HG02763 (cell line): ENCODE measurements around the gene RIPOR2.

ENCODE experiments used
- ATAC-seq: cut with Tn5 transposase; IDR thresholded peaks from one replicate; pipeline ENCODE4 v1.9.1; 2021; ENCODE audit warnings: mild to moderate bottlenecking, moderate library complexity; ENCODE audit not compliant: unreplicated experiment

RIPOR2 gene

DNA sequence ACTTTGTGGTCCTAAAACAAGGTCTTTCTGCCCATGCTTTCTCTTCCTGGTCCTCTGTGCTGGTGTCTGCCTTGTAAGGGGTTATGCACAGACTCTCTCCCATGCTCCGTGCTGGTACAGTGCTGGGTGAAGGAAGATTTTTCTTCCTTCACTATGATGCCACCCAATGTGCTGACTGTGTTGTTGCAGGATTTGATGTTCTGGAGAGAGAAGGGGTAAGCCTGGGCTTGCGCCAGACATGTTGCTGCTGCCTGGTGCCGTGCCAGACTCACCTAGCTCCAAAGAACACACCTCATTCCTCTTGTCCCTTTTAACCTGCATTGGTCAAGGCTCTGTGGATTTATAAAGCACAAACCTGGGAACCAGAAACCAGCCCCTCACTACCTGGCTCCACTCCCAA lies 108.6 kb downstream of the RIPOR2 start:
- ATAC-seq = no peak

- no peak for ATAC-seq
Measured at GRCh38 chr6:24825130-24825630, 110.6 kb downstream of the RIPOR2 start.

- no peak for ATAC-seq
Measured at GRCh38 chr6:24824142-24824938, 111.4 kb downstream of the RIPOR2 start.

DNA sequence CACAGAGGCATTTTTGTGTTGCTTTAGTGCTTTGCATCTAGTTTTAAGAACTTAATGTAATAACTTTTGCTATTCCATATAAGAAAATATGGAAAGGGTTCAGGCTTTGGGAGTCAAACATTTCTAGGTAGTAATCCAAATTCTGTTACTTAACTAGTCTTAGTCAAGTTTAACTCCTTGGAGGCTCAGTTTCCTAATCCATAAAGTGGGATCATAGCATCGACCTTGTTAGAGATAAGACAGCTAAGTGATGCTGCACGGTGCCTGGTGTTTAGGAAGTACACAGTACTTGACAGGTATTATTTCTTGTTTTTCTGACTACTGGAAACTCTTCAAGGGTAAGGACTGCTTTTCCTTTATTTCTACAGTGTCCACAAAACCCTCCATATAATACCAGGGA lies 112.6 kb downstream of the RIPOR2 start:
- ATAC-seq = no peak

DNA sequence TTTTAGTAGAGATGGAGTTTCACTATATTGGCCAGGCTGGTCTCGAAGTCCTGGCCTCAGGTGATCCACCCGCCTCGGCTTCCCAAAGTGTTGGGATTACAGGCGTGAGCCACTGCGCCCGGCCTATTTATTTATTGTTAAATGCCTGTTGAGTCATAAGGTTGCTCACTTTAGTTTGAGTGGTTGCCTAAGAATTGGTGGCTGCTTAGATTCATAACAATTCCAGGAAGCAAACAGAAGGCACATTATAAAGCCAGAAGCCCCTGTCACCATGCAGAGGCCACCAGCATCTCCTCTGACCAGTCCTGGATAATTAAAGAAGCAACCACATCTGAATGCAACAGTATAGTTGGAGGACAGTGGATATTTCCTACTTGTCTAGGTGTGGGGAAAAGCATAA lies 113.1 kb downstream of the RIPOR2 start:
- ATAC-seq = no peak

DNA sequence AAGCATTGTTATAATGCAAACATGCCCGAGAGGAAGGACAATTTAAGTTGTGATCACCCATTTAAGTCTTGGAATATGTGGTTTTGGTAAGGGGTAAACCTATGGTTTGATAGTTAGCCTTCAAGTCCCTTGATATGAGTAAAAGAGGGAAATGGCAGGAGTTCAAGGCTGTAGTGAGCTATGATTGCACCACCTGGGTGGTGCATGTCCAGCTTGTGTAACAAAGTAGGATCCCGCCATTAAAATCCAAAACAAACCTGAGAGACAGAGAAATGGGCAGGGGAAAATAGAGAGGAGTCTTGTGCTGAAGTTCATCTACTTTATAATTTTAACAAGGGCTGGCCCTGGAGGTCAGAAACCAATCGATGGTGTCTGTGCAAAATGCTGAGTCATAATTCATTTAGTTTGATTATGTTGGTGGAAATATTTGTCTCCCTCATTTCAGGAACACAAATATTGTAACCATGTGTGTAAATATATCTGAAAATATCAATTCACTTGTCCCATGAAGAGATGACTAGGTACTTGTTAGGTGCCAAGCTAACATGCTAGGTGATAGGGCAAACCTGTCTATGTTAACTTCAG lies 113.8 kb downstream of the RIPOR2 start:
- no peak for ATAC-seq

DNA sequence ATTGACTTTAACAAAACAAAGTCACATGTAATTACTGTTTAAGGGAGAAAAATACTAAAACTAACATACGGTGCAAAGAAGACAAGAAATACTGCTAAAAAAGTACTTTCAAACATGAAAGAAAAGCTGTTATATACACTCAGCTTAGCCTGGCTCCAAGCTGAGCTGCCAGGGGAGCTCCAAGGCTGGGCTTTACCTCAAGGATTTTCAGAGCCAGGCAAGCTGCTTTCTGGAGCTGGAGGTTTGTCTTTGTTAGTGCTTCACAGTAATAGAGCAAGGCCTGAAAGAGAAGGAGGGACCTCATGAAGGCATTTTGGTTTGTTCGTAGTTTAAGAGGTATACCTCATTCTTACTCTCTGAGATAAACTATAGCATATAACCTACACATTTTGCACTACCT lies 117.4 kb downstream of the RIPOR2 start:
- ATAC-seq = no peak

- no peak for ATAC-seq
Measured at GRCh38 chr6:24809728-24810127, 126.0 kb downstream of the RIPOR2 start.

GRCh38 chr6:24807584-24807983 lies 128.2 kb downstream of the RIPOR2 start:
- ATAC-seq = no peak

- no peak for ATAC-seq
Measured at GRCh38 chr6:24802271-24803059, 133.3 kb downstream of the RIPOR2 start.

- no peak for ATAC-seq
Measured at GRCh38 chr6:24799541-24799915, 136.2 kb downstream of the RIPOR2 start.

DNA sequence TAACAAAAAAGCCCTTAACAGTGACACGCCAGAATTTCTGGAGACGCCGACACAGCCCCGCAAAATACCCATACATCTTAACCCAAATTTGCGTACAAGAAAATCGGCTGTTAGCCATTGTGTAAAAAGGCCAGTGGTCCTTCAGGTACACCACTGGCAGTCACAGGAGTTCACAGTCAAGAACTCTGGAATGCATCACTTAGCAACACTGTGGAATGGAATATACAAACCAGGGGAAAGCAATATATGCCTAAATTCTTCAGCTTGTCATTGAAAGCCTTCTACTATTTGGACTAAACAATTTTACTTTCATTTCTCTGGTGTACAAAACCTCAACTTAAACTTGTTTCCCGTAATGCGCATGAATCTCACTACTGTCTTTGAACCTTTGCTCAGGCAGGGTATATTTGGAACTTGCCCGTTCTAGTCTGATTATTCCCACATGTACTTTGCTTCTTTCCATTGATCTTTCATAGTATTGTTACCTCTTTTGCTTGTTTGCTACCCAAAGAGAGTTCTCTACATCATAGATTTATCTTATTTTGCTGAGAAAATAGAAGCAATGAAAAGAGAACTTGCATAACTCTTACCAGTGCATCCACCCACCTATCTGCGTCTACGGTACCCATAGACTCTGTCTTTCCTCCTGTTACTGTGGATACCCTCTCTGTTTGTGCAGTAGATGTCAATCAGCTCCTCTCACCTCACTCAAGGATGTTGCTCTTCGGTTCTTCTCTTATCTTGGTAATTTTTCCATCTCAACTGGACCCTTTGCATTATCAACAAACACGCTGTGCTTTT lies 136.8 kb downstream of the RIPOR2 start, which contains the start of gene ARMH2:
Gene ARMH2, minus strand, starts transcription at position 178 of the 801 bp plus-strand sequence. Its CDS starts 60 bp downstream, at position 118.
- no peak for ATAC-seq

GRCh38 chr6:24797596-24798216 lies 138.1 kb downstream of the RIPOR2 start:
- ATAC-seq = no peak

DNA sequence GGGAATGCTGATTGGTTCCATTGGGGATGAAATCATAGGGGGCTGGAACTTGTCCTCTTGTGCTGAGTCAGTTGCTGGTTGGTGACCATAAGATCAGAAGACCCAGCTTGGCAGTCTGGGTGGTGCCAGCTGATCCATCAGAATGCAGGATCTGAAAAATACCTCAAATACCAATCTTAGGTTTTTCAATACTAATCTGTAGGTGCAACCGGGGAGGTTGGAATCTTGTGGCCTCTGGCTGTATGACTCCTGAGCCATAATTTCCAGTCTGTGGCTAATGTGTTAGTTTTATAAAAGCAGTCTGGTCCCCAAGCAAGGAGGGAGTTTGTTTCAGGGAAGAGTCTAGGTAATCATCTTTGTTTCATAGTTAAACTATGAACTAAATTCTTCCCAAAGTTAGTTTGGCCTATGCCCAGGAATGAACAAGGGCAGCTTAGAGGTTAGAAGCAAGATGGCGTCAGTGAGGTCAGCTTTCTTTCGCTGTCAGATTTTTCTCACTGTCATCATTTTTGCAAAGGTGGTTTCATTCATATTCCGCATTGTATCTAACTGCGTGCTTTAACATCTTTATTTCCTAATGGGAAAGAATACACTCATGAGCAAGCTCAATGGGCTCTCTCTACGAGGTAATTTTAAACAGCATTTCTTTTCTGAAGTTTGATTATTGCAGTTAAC lies 139.0 kb downstream of the RIPOR2 start:
- no peak for ATAC-seq

DNA sequence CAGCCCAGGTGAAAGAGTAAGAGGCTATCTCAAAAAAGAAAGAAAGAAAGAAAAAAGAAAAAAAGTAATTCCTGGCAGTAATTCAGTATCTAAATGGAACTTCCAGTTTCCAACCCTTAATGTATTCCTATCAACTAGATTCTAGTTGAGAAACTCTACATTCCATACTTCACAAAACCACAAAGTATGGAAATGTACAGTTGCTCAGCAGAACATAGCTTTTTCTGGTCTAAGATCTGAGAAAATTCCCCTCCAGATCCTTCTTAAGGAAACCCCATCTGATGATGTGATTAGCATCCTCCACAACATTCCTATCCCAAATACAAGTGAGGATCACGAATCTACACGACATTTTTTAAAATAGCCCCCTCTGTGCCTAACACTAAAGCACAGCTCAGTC lies 140.7 kb downstream of the RIPOR2 start:
- ATAC-seq = no peak

DNA sequence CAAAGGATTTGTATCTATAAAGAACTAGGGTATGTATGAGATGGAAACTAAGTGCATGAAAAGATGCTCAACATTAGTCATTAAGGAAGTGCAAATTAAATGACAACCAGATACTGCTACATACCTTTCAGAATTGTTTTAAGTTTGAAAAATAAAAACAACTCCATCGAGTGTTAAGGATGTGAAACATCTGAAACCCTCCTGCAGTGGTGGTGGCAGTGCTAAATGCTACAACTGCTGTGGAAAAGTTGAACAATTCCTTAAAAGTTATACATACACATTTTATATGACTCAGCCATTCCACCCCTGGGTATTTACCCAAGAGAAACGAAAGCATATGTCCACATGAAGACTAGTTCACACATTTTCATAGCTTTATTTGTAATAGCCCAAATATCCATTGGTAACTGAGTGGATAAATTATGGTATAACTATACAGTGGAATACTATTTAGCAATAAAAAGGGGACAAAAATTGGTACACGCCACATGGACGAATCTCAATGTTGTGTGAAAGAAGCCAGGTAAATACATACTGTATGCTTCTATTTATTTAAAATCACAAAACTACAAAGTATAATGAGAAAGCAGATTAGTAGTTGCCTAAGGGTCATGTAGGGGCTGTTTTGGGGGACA lies 147.6 kb downstream of the RIPOR2 start:
- ATAC-seq = no peak

- ATAC-seq = no peak
Measured at GRCh38 chr6:24780206-24780605, 155.6 kb downstream of the RIPOR2 start.

DNA sequence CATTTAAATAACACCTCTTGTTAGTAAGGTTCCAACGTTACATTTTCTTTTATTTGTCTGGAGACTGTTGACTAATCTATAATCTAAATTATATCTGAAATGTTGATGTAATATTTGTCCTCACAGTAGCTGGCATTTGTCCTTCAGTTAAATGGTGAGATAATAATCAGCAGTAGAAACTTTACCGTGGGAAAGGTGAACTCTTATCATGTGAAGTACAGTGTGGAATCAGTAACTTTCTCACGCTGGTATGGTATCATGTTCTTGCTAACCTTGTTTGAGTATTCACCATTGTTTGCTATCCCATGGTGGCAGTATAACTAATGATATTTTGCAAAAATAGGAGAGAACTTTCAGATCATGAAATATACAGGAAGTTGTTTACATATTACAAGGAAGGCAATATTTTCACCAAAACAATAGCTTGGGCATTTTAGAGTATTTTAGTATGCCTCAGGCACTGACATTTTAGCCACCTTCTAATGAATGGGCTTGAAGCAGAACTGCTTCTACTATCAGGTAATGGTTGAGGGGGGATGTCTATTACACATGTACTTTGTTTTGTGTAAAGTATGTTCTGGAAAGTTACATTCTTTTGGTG lies 156.2 kb downstream of the RIPOR2 start:
- no peak for ATAC-seq

GRCh38 chr6:24778878-24779277 lies 156.9 kb downstream of the RIPOR2 start:
- no peak for ATAC-seq
